ENCODE data around the gene DDX56. TPM values are rescaled to one million over a fixed set of nuclear protein-coding genes. Genes with fewer than 3 reads are reported as not detected.

DDX56 gene, protein sequence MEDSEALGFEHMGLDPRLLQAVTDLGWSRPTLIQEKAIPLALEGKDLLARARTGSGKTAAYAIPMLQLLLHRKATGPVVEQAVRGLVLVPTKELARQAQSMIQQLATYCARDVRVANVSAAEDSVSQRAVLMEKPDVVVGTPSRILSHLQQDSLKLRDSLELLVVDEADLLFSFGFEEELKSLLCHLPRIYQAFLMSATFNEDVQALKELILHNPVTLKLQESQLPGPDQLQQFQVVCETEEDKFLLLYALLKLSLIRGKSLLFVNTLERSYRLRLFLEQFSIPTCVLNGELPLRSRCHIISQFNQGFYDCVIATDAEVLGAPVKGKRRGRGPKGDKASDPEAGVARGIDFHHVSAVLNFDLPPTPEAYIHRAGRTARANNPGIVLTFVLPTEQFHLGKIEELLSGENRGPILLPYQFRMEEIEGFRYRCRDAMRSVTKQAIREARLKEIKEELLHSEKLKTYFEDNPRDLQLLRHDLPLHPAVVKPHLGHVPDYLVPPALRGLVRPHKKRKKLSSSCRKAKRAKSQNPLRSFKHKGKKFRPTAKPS
- 50.4 TPM for polyA plus RNA-seq (2013, experiment 1 of 2; ENCODE audit: insufficient read length)
- 50.1 TPM for polyA plus RNA-seq (2013, experiment 2 of 2; ENCODE audit: insufficient read length)

DNA sequence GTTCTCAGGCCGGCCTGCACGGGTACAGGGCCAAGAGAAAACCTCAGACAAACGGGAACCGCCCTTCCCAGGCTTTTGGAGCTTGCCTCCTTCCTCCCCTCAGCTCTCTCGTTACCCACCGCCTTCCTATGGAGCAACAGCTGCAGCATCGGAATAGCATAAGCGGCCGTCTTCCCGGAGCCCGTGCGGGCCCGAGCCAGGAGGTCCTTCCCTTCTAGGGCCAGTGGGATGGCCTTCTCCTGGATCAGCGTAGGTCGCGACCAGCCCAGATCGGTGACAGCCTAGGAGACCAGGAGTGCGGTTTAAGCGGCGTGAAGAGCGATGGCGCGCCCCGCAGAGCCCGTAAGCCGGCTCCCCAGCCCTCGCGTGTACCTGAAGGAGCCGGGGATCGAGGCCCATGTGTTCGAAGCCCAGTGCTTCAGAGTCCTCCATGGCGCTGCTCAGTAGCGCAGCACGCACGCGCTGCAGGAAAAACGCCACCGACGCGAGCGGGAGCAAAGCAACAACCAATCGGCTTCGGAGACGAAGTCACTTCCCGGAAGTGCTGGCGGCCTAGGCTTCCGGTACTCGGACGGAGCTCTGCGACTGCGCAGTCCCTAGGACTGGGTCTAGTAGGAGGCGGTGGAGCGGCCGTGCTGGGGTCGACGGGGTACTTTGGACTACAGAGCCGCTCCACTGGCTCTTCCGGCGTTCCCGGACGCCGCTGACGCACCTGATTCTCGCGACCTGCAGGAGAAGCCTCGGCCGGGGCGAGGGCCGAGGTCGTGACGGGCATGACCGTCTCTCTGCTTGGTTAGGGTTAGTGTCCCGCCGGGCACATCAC is at the start of gene DDX56:
TSS of gene DDX56 (minus strand) at position 445 of the 823 bp plus-strand sequence. CDS start at position 432, 13 bp downstream.
- peak; percentile 95 for DNase-seq

DNA sequence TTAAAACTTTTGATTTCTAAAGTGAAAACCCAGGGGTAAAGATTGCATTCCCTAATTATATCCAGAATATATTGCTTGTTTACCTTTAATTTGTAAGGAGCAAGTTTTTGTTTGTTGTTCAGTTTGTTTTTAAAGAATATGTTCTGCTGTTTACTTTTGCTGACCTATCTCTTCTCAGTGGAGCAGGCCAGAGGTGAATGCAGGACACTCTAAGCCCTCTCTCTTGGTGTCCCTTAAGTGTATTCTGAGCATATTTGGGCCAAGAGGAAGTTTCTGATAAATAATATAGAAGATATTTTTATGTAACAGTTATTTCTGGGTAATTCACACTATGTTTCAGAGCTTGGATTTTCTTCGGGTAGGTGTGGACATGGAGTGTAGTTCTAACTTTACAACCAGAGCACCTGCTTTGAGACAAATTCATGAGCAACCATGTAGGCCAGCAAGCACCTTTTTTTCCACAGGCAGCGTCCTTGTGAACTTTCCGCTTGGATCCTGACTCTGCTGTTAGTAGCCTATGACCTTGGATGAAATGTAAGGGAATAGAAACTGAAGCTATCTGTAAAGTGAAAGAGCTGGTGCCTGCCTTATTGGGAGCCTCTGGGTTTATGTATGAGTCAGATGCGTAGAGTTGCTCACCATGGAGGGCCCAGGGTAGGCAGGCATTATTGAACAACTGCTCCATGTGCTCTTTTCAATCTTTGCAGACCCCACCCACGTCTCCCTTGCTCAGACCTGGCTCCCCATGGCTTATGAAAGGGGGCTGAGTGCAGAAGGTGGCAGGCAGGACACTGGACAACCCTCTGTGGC is 48.8 kb upstream of the DDX56 start:
- no peak for DNase-seq

DNA sequence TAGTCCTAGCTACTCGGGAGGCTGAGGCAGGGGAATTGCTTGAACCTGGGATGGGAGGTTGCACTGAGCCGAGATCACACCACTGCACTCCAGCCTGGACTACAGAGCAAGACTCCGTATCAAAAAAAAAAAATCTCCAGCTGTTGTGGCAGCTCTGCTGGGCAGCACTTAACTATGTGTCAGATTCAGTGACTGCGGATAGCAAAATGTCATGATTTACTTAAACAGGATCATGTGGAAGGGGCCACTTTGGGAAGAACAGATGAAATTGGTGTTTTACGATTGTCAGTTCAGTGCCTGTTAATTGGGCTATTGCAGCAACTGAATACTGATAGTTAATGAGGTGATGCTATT is 48.0 kb upstream of the DDX56 start:
- no peak for DNase-seq

DNA sequence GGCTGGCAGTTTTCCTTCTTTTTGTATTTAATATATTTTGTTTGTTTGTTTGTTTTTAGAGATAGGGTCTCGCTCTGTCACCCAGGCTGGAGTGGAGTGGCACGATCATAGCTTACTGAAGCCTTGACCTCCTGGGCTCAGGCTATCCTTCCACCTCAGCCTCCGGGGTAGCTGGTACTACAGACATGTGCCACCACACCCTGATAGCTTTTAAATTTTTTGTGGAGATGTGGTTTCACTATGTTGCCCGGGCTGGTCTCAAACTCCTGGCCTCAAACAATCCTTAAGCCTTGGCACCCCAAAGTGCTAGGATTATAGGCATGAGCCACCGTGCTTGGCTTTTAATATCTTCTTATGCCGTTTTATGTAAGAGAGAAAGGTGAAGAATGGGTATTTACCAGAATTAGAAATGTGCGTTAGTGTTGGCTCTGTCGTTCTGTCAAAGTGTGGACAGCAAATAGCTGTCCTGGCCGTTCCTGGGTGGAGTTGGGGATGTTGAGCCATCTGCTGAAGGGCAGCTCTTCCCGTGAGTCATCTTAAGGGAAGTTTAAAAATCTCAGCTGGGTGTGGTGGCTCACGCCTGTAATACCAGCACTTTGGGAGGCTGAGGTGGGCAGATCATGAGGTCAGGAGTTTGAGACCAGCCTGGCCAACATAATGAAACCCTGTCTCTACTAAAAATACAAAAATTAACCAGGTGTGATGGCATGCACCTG is 47.5 kb upstream of the DDX56 start:
- peak; percentile 27 for DNase-seq

DNA sequence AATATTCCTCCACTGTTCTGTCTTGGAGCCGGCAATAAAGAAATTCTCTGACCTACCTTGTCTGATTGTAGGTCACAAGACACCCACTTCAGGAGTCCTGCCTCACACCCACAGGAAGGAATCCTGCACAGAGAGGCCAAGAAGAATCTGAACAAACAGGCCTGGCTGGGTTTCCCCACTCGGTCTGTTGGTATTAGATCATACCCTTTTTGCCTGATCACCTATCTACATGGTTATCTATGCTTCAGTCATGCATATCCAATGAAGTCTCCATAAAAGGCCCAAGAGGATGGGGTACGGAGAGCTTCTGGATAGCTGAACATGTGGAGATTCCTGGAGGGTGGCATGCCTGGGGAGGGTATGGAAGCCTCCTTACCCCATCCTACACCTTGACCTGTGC is 45.0 kb upstream of the DDX56 start:
- DNase-seq: no peak

DNA sequence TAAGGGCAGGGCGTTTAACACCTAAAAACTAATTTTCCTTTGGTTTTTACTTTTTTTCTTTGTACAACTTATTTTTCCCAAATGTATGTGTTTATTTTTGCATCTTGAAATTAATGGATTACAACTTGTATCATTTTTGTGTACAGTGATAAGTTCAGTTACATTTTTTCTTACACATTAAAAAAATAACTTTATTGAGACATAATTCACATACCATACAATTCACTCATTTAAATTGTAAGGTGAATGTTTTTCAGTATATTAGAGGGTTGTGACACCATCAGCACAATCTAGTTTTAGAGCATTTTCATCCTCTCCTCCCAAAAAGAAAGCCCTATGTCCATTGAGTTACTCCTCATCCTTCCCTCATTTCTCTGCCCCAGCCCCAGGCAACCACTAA is 44.3 kb upstream of the DDX56 start:
- DNase-seq: no peak

DNA sequence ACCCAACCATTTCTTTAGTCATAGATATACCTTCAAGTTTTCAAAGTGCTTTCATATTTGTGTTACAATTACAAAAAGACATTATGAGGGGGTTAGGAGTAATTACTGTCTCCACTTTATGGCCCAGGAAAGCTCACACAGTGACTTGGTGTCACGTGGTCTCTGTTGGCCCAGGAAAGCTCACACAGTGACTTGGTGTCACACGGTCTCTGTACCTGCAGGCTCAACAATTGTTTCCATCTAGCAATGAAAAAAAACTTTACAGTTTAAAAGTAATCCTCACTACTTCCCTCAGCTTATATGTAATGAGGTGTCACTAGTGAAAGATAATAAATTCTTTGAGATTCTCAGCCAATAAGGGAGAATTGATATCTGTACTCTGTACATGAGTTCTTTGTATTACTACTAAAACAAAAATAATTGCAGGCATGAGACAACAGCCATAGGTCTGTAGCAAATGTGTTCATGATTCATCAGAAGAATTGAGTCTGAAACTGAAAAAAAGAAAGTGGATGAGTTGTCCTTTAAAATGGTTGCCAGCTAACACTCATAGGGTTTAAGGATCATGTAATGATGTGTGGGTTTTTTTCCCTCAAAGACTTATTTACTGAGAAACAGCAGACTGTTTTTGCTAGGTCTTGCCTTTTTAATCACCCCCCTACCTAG is 43.6 kb upstream of the DDX56 start:
- peak; percentile 43 for DNase-seq

DNA sequence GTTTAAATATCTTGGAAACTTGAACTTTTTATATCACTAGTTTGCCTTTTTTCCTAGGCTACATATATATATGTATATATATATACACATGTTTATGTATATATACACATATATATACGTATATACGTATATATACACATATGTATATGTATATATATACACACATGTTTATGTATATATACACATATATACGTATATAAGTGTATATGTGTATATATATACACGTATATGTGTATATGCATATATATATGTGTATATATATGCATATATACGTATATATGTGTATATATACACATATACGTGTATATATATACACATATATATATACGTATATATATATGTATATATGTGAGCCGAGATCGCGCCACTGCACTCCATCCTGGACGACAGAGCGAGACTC is 42.8 kb upstream of the DDX56 start:
- DNase-seq: no peak

DNA sequence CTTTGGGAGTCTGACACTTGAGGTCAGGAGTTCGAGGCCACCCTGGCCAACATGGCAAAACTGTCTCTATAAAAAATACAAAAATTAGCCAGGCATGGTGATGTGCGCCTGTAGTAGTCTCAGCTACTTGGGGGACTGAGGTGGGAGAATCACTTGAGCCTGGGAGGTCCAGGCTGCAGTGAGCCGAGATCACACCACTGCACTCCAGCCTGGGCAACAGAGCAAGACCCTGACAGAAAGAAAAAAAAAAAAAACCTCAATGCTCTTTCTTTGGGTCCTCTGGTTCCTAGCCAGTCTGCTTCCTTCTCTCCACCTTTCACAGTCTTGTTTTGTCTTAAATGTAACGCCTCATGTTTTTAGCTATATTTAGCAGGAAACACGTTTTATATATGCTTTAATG is 42.1 kb upstream of the DDX56 start:
- DNase-seq: no peak

DNA sequence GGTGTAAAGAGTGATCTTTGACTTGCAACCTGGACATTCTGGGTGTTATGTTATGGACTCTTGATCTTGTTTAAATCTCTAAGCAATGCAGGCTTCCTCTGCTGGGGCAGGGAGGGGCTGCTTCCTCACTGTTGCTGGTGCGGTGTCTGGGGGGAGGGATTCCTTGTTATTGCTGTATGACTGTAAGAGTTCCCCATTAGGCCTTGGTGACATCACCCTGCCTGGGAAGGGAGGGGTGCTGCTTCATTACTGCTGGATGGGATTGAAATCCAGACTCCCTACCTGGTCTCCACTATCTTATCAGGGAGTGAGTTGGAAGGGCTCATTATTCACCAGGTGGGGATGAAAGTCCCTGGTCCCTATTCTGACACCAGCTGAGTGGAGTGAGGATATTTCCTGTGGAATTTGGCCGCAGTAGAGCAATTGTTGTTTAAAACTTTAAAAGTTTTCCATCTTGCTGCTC is 41.5 kb upstream of the DDX56 start:
- peak; percentile 49 for DNase-seq

DNA sequence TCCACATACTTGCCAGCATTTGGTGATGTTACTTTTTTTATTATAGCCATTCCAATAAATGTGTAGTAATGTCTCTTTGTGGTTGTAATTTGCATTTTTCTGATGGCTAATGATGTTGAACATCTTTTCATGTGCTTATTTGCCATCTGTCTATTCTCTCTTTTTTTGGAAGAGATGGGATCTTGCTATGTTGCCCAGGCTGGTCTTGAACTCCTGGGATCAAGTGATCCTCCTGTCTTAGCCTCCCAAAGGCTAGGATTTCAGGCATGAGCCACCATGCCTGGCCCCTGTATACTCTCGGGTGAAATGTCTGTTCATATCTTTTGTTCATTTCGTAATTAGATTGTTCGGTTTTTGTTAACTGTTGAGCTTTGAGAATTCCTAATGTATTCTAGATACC is 36.1 kb upstream of the DDX56 start:
- DNase-seq: no peak

DNA sequence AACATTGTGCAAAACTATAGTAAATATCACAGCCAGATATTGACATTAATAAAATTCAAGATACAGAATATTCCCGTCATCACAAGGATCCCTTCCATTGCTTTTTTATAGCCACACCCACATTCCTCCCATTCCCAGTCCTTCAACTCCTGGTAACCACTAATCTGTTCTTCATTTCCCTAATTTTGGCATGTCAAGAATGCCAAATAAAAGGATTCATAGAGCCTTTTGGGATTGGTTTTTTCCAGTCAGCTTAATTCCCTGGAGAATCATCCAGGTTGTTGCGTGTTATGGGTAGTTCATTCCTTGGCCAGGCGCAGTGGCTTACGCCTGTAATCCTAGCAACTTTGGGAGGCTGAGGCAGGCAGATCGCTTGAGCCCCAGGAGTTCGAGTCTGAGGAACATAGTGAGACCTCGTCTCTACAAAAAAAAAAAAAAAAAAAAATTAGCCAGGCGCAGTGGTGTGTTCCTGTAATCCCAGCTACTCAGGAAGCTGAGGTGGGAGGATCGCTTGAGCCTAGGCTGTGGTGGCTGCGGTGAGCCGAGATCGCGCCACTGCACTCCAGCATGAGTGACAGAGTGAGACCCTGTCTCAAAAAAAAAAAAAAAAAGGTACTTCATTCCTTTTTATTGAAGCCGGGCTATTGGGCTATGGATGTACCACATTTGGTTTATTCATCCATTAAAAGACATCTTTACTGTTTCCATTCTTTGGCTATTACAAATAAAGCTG is 35.4 kb upstream of the DDX56 start:
- DNase-seq: peak; percentile 95

DNA sequence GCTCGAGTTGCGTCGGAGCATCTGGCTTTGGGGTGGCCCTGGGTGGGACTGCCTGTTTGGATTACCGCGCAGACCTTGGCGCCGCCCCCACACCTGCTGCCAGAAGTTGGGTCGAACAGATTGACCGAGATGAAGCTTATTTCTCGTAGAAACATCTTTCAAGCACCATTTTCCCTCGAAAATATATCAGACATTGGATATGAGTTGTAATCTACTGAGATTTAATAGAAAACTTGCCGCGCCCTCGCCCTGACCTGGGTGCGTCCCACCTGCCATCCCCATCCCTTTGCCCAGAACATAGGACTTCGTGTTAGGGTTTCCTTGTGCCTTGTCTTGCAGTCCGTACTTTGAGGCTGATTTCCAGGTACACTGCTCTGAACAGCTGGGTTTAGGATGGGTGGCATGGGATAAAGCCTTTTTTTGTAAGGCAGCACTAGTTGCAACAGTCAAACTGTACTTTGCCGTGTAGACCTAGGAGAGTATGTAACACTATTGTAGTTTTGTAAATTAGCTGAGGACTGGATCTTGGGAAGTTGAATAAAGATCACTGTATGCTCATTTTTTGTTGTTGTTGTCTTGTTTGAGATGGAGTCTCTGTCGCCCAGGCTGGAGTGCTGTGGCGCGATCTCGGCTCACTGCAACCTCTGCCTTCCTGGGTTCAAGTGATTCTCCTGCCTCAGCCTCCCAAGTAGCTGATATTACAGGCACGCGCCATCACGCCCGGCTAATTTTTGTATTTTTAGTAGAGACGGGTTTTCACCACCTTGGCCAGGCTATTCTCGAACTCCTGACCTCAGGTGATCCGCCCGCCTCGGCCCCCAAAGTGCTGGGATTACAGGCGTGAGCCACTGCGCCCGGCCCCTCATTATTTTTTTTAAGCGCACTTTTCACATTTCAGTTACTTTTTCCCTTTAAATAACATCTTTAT is 33.7 kb upstream of the DDX56 start:
- no peak for DNase-seq

DNA sequence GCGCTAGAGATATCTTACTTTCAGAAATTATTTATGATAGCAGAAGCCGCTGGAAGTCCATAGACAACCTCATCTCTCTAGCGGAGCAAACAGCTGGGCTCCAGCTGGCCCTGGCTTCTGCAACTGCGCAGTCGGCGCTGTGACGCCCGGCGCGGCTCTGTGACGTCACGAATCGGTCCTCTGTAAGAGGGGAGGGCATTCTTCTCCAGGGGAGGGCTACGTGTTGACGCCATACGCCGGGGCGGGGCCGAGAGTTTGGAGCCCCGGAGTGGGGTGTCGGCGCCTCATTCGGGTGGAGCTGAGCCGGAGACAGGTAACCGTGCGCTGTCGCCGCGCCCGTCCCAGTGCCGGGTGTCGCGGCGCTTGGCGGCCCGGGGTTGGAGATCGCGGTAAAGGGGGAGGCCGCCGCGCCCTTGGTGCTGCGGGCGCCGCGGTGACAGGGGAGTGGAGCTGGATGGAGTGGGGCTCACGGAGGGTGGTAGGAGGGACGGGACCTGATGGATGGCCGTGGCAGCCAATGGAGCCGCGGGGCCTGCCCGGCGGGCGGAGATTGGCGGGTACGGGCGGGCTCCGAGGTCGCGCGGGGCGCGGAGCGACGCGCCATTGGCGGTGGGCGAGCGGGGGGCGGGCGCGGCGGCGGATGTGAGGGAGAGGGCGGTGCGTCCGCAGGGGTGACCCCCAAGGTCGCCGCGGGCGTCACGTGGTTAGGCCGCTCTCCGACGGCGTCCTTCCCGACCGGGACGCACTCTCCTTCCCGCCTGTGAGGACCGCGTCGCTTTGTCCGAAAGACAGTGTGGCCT is 32.8 kb upstream of the DDX56 start, which contains the start of gene OGDH:
TSS of gene OGDH (plus strand) at position 287 of the 800 bp plus-strand sequence. CDS start 17,717 bp downstream, outside the sequence.
- peak; percentile 99 for DNase-seq

DNA sequence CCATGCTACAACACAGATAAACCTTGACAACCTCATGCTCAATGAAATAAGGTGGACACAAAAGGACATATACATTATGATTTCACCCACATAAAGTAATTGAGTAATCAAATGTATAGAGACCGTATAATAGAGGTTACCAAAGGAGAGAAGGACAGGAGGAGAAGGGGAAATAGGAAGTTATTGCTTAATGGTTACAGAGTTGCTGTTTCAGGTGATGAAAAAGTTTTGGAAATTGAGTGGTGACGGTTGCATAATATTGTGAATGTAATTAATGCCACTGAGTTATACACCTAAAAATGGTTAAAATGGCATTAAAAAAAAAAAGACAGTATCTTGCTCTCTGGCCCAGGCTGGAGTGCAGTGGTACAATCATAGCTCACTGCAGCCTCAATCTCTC is 31.2 kb upstream of the DDX56 start:
- DNase-seq: no peak

DNA sequence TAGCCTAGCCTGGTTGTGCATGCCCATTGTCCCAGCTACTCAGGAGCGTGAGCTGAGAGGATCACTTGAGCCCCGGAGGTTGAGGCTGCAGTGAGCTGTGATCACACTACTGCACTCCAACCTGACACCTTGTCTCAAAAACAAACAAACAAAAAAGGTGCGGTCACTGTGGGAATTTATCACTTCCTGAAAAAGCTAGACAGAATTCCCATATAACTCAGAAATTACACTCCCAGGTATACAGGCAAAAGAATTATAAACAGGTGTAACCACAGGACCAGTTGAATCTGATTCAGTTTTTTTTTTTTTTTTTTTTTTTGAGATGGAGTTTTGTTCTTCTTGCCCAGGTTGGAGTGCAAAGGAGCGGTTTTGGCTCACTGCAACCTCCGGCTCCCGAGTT is 29.5 kb upstream of the DDX56 start:
- no peak for DNase-seq

DNA sequence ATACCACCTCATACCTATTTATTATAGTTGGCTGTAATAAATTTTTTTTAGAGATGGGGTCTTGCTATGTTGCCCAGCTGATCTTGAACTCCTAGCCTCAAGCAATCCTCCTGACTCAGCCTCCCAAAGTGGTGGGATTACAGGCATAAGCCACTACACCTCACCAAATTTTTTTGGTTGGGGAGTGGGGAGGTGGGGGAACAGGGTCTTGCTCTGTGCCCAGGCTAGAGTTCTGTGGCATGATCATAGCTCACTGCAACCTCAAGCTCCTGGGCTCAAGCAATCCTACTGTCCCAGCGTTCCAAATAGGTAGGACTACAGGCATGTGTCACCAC is 28.8 kb upstream of the DDX56 start:
- DNase-seq: no peak

DNA sequence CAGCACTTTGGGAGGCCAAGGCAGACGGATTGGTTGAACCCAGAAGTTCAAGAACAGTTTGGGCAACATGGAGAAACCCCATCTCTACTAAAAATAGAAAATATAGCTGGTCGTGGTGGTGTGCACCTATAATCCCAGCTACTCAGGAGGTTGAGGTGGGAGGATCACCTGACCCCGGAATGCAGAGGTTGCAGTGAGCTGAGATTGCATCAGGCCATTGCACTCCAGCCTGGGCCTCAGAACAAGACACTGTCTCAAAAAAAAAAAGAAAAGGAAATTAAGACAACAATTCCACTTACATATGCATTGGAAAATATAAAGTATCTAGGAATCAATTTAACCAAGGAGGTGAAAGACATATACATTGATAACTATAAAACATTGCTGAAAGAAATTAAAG is 25.5 kb upstream of the DDX56 start:
- no peak for DNase-seq
